Lower lobe of right lung (tissue), 2 donors: Measurements from ENCODE around the gene MAP1LC3B2. TPM values are rescaled to one million over a fixed set of nuclear protein-coding genes. Genes with fewer than 3 reads are reported as not detected.

Experiments
- ATAC-seq, 2 donors: fragments of 200-7000 bp; cut with Tn5 transposase; one replicate each; pipeline ENCODE4 v1.9.1; 2020 to 2022; ENCODE audit warnings: mild to moderate bottlenecking in 2 of 2, moderate library complexity in 2 of 2
- DNase-seq: peaks from one replicate; pipeline ENCODE4 v3.0.0-alpha.2; 2020
- H3K27ac ChIP-seq: fragments of 200-600 bp; one replicate; pipeline ENCODE4 v1.8.0; 2022
- H3K27me3 ChIP-seq: fragments of 200-600 bp; one replicate; pipeline ENCODE4 v1.8.0; 2022; ENCODE audit warnings: low read depth
- H3K36me3 ChIP-seq: fragments of 200-600 bp; one replicate; pipeline ENCODE4 v1.8.0; 2022; ENCODE audit warnings: mild to moderate bottlenecking
- H3K4me1 ChIP-seq: fragments of 200-600 bp; one replicate; pipeline ENCODE4 v1.8.0; 2022
- H3K4me3 ChIP-seq: fragments of 200-600 bp; one replicate; pipeline ENCODE4 v1.8.0; 2022; ENCODE audit warnings: mild to moderate bottlenecking
- H3K9me3 ChIP-seq: fragments of 200-600 bp; one replicate; pipeline ENCODE4 v1.8.0; 2022
- intact Hi-C: fragments of 100-400 bp; cut with DNase I; formaldehyde crosslinking; loops from one replicate; pipeline ENCODE4 v1.11.0; 2022
- total RNA-seq: library from RNA; stranded (reverse); fragmentation: NEBNext Ultra II Directional; extraction: Animal tissue kit (Norgen Biotek cat#: 25700); gene quantifications from one replicate; pipeline ENCODE4 v1.2.1, GENCODE V29; 2021
- TF ChIP-seq, protein P1 (sequence below): fragments of 200-600 bp; IDR thresholded peaks from one replicate; pipeline ENCODE4 v1.8.0; 2022; ENCODE audit warnings: antibody characterized with exemption, mild to moderate bottlenecking
- donor health status: DM: no; HTN: yes; CAD: no; lungs with severe emphysema.

The MAP1LC3B2 gene
- total RNA-seq, 1 donor from 2014 or later = 1.9 TPM

DNA sequence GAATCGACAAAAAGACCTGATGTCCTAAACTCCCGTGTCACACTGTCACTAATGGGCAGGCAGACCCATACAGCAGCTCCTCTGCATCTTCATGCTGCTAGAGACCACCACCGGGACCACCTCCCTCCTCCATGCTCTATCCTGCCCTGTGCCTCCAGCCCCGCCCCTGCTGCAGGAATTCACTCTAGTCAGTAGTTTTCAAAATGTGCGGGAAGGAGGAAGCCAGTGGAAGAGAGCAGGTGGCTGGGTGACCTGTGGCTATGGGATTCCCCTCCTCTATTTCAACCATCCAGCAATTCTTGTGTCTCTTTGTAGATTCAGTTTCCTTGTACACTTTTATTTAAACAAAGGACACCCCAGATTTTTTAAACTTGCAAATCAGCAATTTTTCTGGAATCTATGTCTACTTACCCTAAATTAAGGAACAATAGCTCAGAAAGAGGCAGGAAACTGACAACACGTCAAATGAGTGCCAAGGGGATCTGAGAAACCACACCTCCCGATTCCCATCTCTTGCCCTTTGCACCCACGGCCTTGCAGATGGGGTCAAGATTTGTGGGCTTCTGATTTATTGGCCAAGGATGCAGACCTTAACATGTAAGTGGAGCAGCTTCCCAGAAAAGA, 20.4 kb upstream of the MAP1LC3B2 start:
- TF ChIP-seq, protein P1, sequence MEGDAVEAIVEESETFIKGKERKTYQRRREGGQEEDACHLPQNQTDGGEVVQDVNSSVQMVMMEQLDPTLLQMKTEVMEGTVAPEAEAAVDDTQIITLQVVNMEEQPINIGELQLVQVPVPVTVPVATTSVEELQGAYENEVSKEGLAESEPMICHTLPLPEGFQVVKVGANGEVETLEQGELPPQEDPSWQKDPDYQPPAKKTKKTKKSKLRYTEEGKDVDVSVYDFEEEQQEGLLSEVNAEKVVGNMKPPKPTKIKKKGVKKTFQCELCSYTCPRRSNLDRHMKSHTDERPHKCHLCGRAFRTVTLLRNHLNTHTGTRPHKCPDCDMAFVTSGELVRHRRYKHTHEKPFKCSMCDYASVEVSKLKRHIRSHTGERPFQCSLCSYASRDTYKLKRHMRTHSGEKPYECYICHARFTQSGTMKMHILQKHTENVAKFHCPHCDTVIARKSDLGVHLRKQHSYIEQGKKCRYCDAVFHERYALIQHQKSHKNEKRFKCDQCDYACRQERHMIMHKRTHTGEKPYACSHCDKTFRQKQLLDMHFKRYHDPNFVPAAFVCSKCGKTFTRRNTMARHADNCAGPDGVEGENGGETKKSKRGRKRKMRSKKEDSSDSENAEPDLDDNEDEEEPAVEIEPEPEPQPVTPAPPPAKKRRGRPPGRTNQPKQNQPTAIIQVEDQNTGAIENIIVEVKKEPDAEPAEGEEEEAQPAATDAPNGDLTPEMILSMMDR = no peak

DNA sequence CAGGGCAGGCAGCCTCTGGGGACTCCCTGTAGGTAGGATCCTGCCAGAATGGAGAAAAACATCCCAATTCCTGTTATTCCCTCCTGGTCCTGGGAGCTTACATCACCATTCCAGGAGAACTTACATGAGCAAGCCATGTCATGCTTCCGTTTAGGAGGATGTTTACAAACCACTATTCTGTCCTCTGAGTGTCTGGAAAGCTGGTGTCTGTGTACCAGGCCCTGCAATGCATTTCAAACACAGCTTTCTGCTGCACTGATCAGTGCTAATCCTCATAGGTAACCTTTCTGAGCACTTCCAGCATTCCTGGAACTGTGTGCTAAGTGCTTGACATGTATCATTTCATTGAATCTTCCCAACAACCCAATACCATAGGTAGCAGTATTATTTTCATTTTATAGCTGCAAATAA, 19.8 kb upstream of the MAP1LC3B2 start:
- intact Hi-C loops = no loop called here
- Histone ChIP-seq H3K4me1 (peaks cover 50% of the 10 kb centered on the region), H3K36me3 (no peaks in the 10 kb centered on the region), H3K4me3 (no peak overlapping the region), H3K27me3 (no peaks in the 10 kb centered on the region), H3K27ac (peak overlapping the region; percentile 16), H3K9me3 (no peaks in the 10 kb centered on the region)
- DNase-seq = no peak
- ATAC-seq = no peak
- TF ChIP-seq, protein P1 = no peak

More for the DNA sequence above, 20.4 kb upstream of the MAP1LC3B2 start:
- Histone ChIP-seq H3K27ac (no peak overlapping the region), H3K4me3 (no peak overlapping the region), H3K36me3 (no peaks in the 10 kb centered on the region), H3K9me3 (no peaks in the 10 kb centered on the region), H3K27me3 (no peaks in the 10 kb centered on the region), H3K4me1 (peaks cover 48% of the 10 kb centered on the region)
- DNase-seq (no peak), ATAC-seq (no peak)
- intact Hi-C loops = no loop called here

DNA sequence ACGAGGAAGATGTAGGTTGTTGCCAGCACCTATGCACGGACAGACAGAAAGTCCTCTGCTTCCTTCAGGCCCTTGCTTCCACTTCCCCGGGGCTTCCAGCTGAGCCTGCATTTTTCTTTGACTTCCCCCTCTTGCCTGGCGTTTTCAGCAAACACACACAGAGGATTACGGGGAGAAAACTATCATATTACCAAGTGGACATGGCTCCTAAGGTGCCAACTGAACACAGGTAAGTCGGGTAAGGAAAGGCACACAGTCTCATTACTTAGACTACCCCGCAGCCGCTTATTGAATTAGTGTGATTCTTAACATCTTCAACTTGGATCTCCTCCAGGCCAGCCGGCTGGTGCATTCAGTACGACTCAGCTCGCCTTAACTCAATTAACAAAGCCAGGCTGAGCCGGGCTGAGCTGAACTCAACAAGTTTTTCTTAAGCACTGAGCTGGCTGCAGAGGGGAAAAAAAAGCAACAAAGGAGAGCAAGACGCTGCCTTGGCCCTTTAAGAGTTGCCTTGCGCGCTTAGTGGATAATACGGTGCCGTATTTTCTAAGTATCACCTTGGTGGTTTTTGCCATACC, 19.2 kb upstream of the MAP1LC3B2 start:
- no peaks in the 10 kb centered on the region for H3K9me3 ChIP-seq
- TF ChIP-seq, protein P1 = no peak
- no peak overlapping the region for H3K4me3 ChIP-seq
- H3K36me3 ChIP-seq = no peaks in the 10 kb centered on the region
- intact Hi-C loops = no loop called here
- ATAC-seq (no peak), DNase-seq (peak; percentile 54)
- H3K27ac ChIP-seq = peak overlapping the region; percentile 16
- peaks cover 45% of the 10 kb centered on the region for H3K4me1 ChIP-seq
- no peaks in the 10 kb centered on the region for H3K27me3 ChIP-seq

DNA sequence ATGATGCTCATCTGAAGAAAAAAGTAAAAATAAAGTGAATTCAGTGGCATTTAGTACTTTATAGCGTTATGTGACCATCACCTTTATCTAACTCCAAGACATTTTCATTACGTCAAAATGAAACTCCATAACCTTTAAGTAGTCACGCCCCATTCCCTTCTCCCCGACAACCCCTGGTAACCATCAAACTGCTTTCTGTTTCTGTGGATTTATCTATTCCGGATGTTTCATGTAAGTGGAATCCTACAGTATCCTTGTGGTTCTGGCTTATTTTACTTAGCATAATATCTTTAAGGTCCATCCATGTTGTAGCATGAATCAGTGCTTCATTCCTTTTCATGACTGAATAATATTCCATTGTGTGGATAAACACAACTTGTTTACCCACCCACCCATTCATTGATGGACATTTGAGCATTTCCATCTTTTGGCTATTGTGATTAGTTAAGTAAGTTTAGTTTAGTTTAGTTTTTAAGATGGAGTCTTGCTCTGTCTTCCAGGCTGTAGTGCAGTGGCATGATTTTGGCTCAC, 18.5 kb upstream of the MAP1LC3B2 start:
- intact Hi-C loops = no loop called here
- no peaks in the 10 kb centered on the region for H3K9me3 ChIP-seq
- DNase-seq (no peak), ATAC-seq (no peak)
- H3K4me3 ChIP-seq = no peak overlapping the region
- TF ChIP-seq, protein P1 = no peak
- peaks cover 44% of the 10 kb centered on the region for H3K4me1 ChIP-seq
- H3K36me3 ChIP-seq = no peaks in the 10 kb centered on the region
- no peaks in the 10 kb centered on the region for H3K27me3 ChIP-seq
- H3K27ac ChIP-seq = no peak overlapping the region

DNA sequence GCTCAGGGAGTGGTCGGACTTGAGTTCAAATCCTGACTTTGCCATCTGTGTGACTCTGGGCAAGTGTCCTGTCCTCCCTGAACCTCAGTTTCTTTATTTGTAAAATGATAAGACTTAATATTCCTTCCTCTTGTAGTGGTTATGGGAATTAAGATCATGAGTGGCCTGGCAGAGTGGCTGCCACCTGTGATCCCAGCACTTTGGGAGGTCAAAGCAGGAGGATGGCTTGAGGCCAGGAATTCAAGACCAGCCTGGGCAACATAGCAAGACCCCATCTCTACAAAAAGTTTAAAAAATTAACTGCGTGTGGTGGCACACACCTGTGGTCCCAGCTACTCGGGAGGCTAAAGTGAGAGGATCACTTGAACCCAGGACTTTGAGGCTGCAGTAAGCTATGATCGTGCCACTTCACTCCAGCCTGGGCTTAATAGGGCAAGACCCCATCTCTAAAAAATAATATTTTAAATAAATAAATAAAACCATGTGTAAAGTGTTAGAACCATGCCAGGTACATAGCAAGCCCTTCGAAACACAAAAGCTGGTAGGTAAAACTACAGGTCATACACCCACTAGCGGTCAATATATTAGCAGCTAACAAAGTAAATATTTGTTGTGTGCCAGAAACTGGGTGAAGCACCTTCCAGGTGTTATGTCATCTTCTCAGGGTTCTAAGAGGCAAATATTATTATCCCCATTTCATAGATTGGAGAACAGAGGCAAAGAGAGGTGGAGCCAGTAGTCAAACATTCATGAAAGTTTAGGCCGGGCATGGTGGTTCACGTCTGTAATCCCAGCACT, 17.4 kb upstream of the MAP1LC3B2 start:
- Histone ChIP-seq H3K4me1 (peaks cover 44% of the 10 kb centered on the region), H3K27me3 (no peaks in the 10 kb centered on the region), H3K9me3 (no peaks in the 10 kb centered on the region), H3K4me3 (no peak overlapping the region), H3K36me3 (no peaks in the 10 kb centered on the region), H3K27ac (no peak overlapping the region)
- intact Hi-C loops = no loop called here
- no peak for DNase-seq
- TF ChIP-seq, protein P1 = no peak
- ATAC-seq = no peak
